Hematopoietic multipotent progenitor cell treated with erythropoietin and hydrocortisone succinate and interleukin-3 and kit ligand, for 17 days (in vitro differentiated cells): ENCODE measurements around the gene CYSLTR2.

Experiments
- DNase-seq: peaks from one replicate; pipeline ENCODE4 v3.0.0-alpha.2; 2015; ENCODE audit warnings: low spot score

The CYSLTR2 gene

GRCh38 chr13:48653472-48653939 lies at the start of gene CYSLTR2:
CYSLTR2 (plus strand) TSS chr13:48653929; CDS start chr13:48706818, 52,889 bp downstream.
- no peak for DNase-seq

- no peak for DNase-seq
Observed at GRCh38 chr13:48615049-48615448, 38.7 kb upstream of the CYSLTR2 start.

GRCh38 chr13:48618937-48619336 lies 34.8 kb upstream of the CYSLTR2 start:
- no peak for DNase-seq

- DNase-seq = no peak
Observed at GRCh38 chr13:48621056-48621455, 32.7 kb upstream of the CYSLTR2 start.

GRCh38 chr13:48624016-48624415 lies 29.7 kb upstream of the CYSLTR2 start:
- DNase-seq = no peak

- DNase-seq = no peak
Observed at GRCh38 chr13:48624858-48625257, 28.9 kb upstream of the CYSLTR2 start.

GRCh38 chr13:48625413-48626076 lies 28.2 kb upstream of the CYSLTR2 start:
- DNase-seq = no peak

- DNase-seq = no peak
Observed at GRCh38 chr13:48626077-48626449, 27.7 kb upstream of the CYSLTR2 start.

GRCh38 chr13:48626726-48627451 lies 26.8 kb upstream of the CYSLTR2 start:
- no peak for DNase-seq

GRCh38 chr13:48629277-48629676 lies 24.5 kb upstream of the CYSLTR2 start:
- DNase-seq = no peak

GRCh38 chr13:48630291-48630690 lies 23.4 kb upstream of the CYSLTR2 start:
- no peak for DNase-seq

- DNase-seq = no peak
Observed at GRCh38 chr13:48630773-48631172, 23.0 kb upstream of the CYSLTR2 start.

- no peak for DNase-seq
Observed at GRCh38 chr13:48631441-48631840, 22.3 kb upstream of the CYSLTR2 start.

- DNase-seq = no peak
Observed at GRCh38 chr13:48633700-48634099, 20.0 kb upstream of the CYSLTR2 start.

GRCh38 chr13:48634636-48635035 lies 19.1 kb upstream of the CYSLTR2 start:
- no peak for DNase-seq

- no peak for DNase-seq
Observed at GRCh38 chr13:48635478-48635877, 18.3 kb upstream of the CYSLTR2 start.

GRCh38 chr13:48636550-48636949 lies 17.2 kb upstream of the CYSLTR2 start:
- no peak for DNase-seq

GRCh38 chr13:48637601-48638000 lies 16.1 kb upstream of the CYSLTR2 start:
- DNase-seq = no peak

GRCh38 chr13:48640767-48641166 lies 13.0 kb upstream of the CYSLTR2 start:
- DNase-seq = no peak

- peak; percentile 31 for DNase-seq
Observed at GRCh38 chr13:48641404-48641803, 12.3 kb upstream of the CYSLTR2 start.

- no peak for DNase-seq
Observed at GRCh38 chr13:48642061-48642460, 11.7 kb upstream of the CYSLTR2 start.

GRCh38 chr13:48643159-48643558 lies 10.6 kb upstream of the CYSLTR2 start:
- peak; percentile 23 for DNase-seq

GRCh38 chr13:48644141-48644540 lies 9.6 kb upstream of the CYSLTR2 start:
- no peak for DNase-seq

GRCh38 chr13:48644951-48645350 lies 8.8 kb upstream of the CYSLTR2 start:
- no peak for DNase-seq
